ENCODE results near the gene SLPI.

DNA sequence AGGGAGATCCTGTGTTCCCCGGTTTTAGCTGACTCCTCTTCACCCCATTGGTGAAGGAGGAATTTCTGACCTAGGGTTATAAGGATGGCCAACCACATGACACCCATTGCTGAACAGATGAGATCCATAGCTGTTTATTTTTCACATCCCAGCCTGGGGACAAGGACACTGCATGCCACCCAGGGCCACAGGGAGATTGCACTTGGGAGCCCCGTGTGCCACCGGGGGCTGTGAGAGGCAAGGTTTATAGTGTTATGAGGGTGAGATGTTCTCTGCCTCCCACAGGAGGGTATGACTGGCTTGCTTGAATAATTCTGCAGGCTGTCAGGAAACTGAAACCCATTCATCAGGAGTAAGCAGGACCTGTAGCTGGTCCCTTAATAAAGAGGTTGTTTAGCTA lies 14.7 kb upstream of the SLPI start:
- TF ChIP-seq, protein P1, sequence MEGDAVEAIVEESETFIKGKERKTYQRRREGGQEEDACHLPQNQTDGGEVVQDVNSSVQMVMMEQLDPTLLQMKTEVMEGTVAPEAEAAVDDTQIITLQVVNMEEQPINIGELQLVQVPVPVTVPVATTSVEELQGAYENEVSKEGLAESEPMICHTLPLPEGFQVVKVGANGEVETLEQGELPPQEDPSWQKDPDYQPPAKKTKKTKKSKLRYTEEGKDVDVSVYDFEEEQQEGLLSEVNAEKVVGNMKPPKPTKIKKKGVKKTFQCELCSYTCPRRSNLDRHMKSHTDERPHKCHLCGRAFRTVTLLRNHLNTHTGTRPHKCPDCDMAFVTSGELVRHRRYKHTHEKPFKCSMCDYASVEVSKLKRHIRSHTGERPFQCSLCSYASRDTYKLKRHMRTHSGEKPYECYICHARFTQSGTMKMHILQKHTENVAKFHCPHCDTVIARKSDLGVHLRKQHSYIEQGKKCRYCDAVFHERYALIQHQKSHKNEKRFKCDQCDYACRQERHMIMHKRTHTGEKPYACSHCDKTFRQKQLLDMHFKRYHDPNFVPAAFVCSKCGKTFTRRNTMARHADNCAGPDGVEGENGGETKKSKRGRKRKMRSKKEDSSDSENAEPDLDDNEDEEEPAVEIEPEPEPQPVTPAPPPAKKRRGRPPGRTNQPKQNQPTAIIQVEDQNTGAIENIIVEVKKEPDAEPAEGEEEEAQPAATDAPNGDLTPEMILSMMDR (IDR thresholded peaks at IDR 0.05) = no peak
- TF ChIP-seq POLR2A (IDR thresholded peaks at IDR 0.05) = no peak
